Colonic mucosa (tissue), 4 donors: ENCODE measurements around the gene ADGRV1. TPM values are rescaled to one million over a fixed set of nuclear protein-coding genes. Genes with fewer than 3 reads are reported as not detected.
"Not testable (repeated sequence)": the region's sequence is repeated elsewhere in the genome, so short reads cannot be mapped to it uniquely, and the experiment has no call there.

Source experiments
- DNase-seq: peaks from one replicate; pipeline ENCODE4 v3.0.0-alpha.2; 2020
- H3K27ac ChIP-seq: fragments of 200-600 bp; one replicate; pipeline ENCODE4 v1.8.0; 2021
- H3K27me3 ChIP-seq: fragments of 200-600 bp; one replicate; pipeline ENCODE4 v1.8.0; 2021
- H3K36me3 ChIP-seq: fragments of 200-600 bp; one replicate; pipeline ENCODE4 v1.8.0; 2021
- H3K4me1 ChIP-seq: fragments of 200-600 bp; one replicate; pipeline ENCODE4 v1.8.0; 2021; ENCODE audit warnings: mild to moderate bottlenecking
- H3K4me3 ChIP-seq: fragments of 200-600 bp; one replicate; pipeline ENCODE4 v1.8.0; 2021
- H3K9ac ChIP-seq, 2 donors: one replicate each; pipeline ENCODE4 v1.7.0; 2013; ENCODE audit warnings: control low read depth in 2 of 2, low read depth in 2 of 2, low read length in 2 of 2
- H3K9me3 ChIP-seq: fragments of 200-600 bp; one replicate; pipeline ENCODE4 v1.8.0; 2021
- CTCF ChIP-seq: fragments of 200-600 bp; IDR thresholded peaks from one replicate; pipeline ENCODE4 v1.8.0; 2022; ENCODE audit warnings: antibody characterized with exemption, mild to moderate bottlenecking
- intact Hi-C: fragments of 100-400 bp; cut with DNase I; formaldehyde crosslinking; loops from one replicate; pipeline ENCODE4 v1.14.1; 2022
- total RNA-seq, 2 donors: library from RNA; stranded (reverse); fragmentation: NEBNext Ultra II Directional in 1 of 2; extraction: Animal tissue kit (Norgen Biotek cat#: 25700) in 1 of 2; gene quantifications; one replicate each; pipeline ENCODE4 v1.2.1, GENCODE V29; 2021
- donor health status: healthy.
- donor health status: DM: no; HTN: no; CAD: no.
- donor health status: DM: no; HTN: no; CAD: no.

Gene ADGRV1
- total RNA-seq, 2 donors from 2014 or later: 5.1 to 12.9 TPM

- TF ChIP-seq CTCF: no peak
- H3K9ac ChIP-seq: no peak overlapping the region
- H3K4me3 ChIP-seq: no peak overlapping the region
- H3K27me3 ChIP-seq: no peaks in the 10 kb centered on the region
- no peak overlapping the region for H3K27ac ChIP-seq
- intact Hi-C loops: no loop called here
- H3K4me1 ChIP-seq: no peaks in the 10 kb centered on the region
- H3K9me3 ChIP-seq: no peaks in the 10 kb centered on the region
- H3K36me3 ChIP-seq: no peaks in the 10 kb centered on the region
- DNase-seq: no peak
Measured at GRCh38 chr5:90917928-90918668, 359.5 kb downstream of the ADGRV1 start.

DNA sequence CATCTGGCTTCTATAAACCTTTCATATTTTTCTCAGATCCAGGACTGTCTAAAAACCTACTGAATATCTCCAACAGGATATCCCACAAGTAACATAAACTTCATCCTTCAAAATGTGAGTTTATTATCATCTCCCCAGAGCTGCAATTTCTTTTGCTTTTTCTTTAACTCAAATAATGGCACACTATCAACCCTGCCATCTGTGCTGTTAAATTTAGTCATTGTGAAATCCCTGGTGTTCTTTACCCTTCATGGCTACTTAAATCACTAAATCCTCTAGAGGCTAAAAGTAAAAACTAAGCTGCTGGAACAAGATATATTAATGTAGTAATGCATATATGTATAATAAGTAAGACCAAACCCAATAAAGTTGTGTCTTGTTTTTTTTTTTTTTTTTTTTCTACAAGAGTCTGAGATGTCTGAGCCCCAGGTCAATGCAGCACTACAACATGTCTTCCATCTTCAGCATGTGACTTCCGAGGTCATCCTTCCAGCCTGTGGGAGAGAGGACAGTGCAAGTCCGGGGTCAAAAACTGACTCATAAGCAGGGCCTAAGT, 362.9 kb downstream of the ADGRV1 start:
- no peaks in the 10 kb centered on the region for H3K9me3 ChIP-seq
- no peak overlapping the region for H3K9ac ChIP-seq
- TF ChIP-seq CTCF: no peak
- H3K4me3 ChIP-seq: no peak overlapping the region
- H3K36me3 ChIP-seq: no peaks in the 10 kb centered on the region
- no peak for DNase-seq
- intact Hi-C loops: no loop called here
- H3K27ac ChIP-seq: no peak overlapping the region
- no peaks in the 10 kb centered on the region for H3K4me1 ChIP-seq
- no peaks in the 10 kb centered on the region for H3K27me3 ChIP-seq

GRCh38 chr5:90924222-90924621, 365.6 kb downstream of the ADGRV1 start:
- intact Hi-C loops, H3K9me3 ChIP-seq, DNase-seq, H3K36me3 ChIP-seq, H3K27ac ChIP-seq, H3K27me3 ChIP-seq, H3K4me3 ChIP-seq, H3K9ac ChIP-seq, H3K4me1 ChIP-seq: not testable (repeated sequence)

DNA sequence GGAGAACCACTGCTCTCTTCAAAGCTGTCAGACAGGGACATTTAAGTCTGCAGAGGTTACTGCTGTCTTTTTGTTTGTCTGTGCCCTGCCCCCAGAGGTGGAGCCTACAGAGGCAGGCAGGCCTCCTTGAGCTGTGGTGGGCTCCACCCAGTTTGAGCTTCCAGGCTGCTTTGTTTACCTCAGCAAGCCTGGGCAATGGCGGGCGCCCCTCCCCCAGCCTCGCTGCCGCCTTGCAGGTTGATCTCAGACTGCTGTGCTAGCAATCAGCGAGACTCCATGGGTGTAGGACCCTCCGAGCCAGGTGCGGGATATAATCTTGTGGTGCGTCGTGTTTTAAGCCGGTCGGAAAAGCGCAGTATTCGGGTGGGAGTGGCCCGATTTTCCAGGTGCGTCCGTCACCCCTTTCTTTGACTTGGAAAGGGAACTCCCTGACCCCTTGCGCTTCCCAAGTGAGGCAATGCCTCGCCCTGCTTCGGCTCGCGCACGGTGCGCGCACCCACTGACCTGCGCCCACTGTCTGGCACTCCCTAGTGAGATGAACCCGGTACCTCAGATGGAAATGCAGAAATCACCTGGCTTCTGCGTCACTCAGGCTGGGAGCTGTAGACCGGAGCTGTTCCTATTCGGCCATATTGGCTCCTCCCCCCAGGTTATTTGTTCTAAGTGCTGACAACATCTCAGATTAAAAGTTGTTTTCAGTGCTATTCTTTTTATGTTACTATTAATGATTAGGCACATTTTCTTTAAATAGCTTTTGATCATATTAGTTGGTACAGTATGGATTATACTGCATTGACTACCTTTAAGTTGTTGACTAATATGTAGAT, 370.6 kb downstream of the ADGRV1 start:
- H3K9me3 ChIP-seq, H3K9ac ChIP-seq, H3K27me3 ChIP-seq, H3K4me3 ChIP-seq, DNase-seq, intact Hi-C loops, H3K4me1 ChIP-seq, H3K27ac ChIP-seq, H3K36me3 ChIP-seq: not testable (repeated sequence)

GRCh38 chr5:90930062-90930461, 371.5 kb downstream of the ADGRV1 start:
- Histone ChIP-seq H3K36me3 (no peaks in the 10 kb centered on the region), H3K9ac (no peak overlapping the region), H3K27me3 (no peaks in the 10 kb centered on the region), H3K4me1 (no peaks in the 10 kb centered on the region), H3K27ac (no peak overlapping the region), H3K4me3 (no peak overlapping the region), H3K9me3 (no peaks in the 10 kb centered on the region)
- intact Hi-C loops: loop anchor here (5.0 to 10.0 kb wide), 4 partner anchors 63 to 485 kb away; no protein-coding TSS in a partner anchor
- TF ChIP-seq CTCF: no peak
- no peak for DNase-seq

- H3K9me3 ChIP-seq: no peaks in the 10 kb centered on the region
- H3K9ac ChIP-seq: no peak overlapping the region
- no peaks in the 10 kb centered on the region for H3K4me1 ChIP-seq
- intact Hi-C loops: loop anchor here (5.0 to 10.0 kb wide), 4 partner anchors 64 to 484 kb away; no protein-coding TSS in a partner anchor
- no peaks in the 10 kb centered on the region for H3K27me3 ChIP-seq
- H3K4me3 ChIP-seq: no peak overlapping the region
- H3K27ac ChIP-seq: no peak overlapping the region
- DNase-seq: no peak
- no peak for TF ChIP-seq CTCF
- no peaks in the 10 kb centered on the region for H3K36me3 ChIP-seq
Measured at GRCh38 chr5:90930756-90931431, 372.3 kb downstream of the ADGRV1 start.
